HCT116 (cell line): Measurements from ENCODE around the gene PRLH. TPM values are rescaled to one million over a fixed set of nuclear protein-coding genes. Genes with fewer than 3 reads are reported as not detected.

Experiments
- ATAC-seq: fragments of 200-7000 bp; cut with Tn5 transposase; 2 replicates; pipeline ENCODE4 v1.9.1; 2020; ENCODE audit warnings: mild to moderate bottlenecking, moderate library complexity
- BruUV-seq: library from RNA; stranded (reverse); fragments of 400-500 nt; replicated peaks from 2 replicates; lab custom pipeline; 2021; lab: Mats Ljungman, UMichigan
- CTCF ChIA-PET: fragments of 300-600 bp; sonication (Branson Sonifier 250); formaldehyde crosslinking; loops from one replicate; lab custom pipeline; 2021; ENCODE audit warnings: antibody characterized with exemption; lab: Charles Lee
- POLR2A ChIA-PET: fragments of 300-600, 350-600 bp; sonication (Branson Sonifier 250); formaldehyde crosslinking; loops from one replicate; lab custom pipeline; 2021; ENCODE audit warnings: antibody characterized with exemption; lab: Charles Lee
- RAD21 ChIA-PET, 2 experiments: fragments of 300-600 bp; sonication (Branson Sonifier 250); formaldehyde crosslinking; loops; one replicate each; lab custom pipeline; 2023; ENCODE audit warnings: low total read pairs in 2 of 2; ENCODE audit not compliant: uncharacterized antibody in 2 of 2, unreplicated experiment in 2 of 2, low non-redundant PET in 1 of 2; lab: Charles Lee
- DNase-seq: peaks from one replicate; pipeline ENCODE4 v3.0.0-alpha.2; 2010; ENCODE audit warnings: low read depth, low spot score
- H2AFZ ChIP-seq: fragments of 200-600 bp; shearing (Covaris generic), sonication (generic); 2 replicates; pipeline ENCODE4 v1.6.1; 2017; ENCODE audit warnings: low read depth, mixed run types, mixed read lengths, antibody characterized with exemption, low read length; ENCODE audit not compliant: poor library complexity, severe bottlenecking
- H3K27ac ChIP-seq: 2 replicates; pipeline ENCODE4 v1.5.1; 2012; ENCODE audit warnings: low read depth, low read length
- H3K27me3 ChIP-seq: fragments of 200-600 bp; sonication (generic); 2 replicates; pipeline ENCODE4 v1.6.1; 2016; ENCODE audit warnings: mixed run types, low read length, mixed read lengths; ENCODE audit not compliant: insufficient read depth
- H3K36me3 ChIP-seq, 2 experiments: fragments of 200-500 bp in 1 of 2; fragments of 200-600 bp in 1 of 2; sonication (Bioruptor generic) in 1 of 2; sonication (generic) in 1 of 2; 2 replicates each; pipeline versions ENCODE4 v1.5.1 to v1.6.1; 2014 to 2016; ENCODE audit warnings: low read length in 2 of 2, inconsistent platforms in 1 of 2, mixed read lengths in 1 of 2, mixed run types in 1 of 2; ENCODE audit not compliant: insufficient read depth in 2 of 2, control insufficient read depth in 1 of 2
- H3K4me1 ChIP-seq, 2 experiments: fragments of 200-600 bp in 1 of 2; sonication (generic) in 1 of 2; 2 replicates each; pipeline versions ENCODE4 v1.5.1 to v1.6.1; 2012 to 2017; ENCODE audit warnings: low read length in 2 of 2, inconsistent platforms in 1 of 2, mild to moderate bottlenecking in 1 of 2, mixed read lengths in 1 of 2, mixed run types in 1 of 2, moderate library complexity in 1 of 2; ENCODE audit not compliant: insufficient read depth in 2 of 2, control insufficient read depth in 1 of 2
- H3K4me2 ChIP-seq: fragments of 200-600 bp; sonication (generic); 2 replicates; pipeline ENCODE4 v1.6.1; 2017; ENCODE audit warnings: mixed run types, low read length, mixed read lengths
- H3K4me3 ChIP-seq, 2 experiments: fragments of 200-600 bp in 1 of 2; sonication (generic) in 1 of 2; replicated peaks in 1 of 2; 2 replicates each; pipeline ENCODE4 v1.5.1; 2011 to 2016; ENCODE audit warnings: low read length in 2 of 2, control low read depth in 1 of 2, low read depth in 1 of 2, mild to moderate bottlenecking in 1 of 2, mixed read lengths in 1 of 2, mixed run types in 1 of 2
- H3K79me2 ChIP-seq: fragments of 200-600 bp; sonication (generic); 2 replicates; pipeline ENCODE4 v1.6.1; 2017; ENCODE audit warnings: mild to moderate bottlenecking, mixed run types, low read length, moderate library complexity, mixed read lengths; ENCODE audit not compliant: insufficient read depth
- H3K9ac ChIP-seq: fragments of 200-600 bp; sonication (generic); 2 replicates; pipeline ENCODE4 v1.6.1; 2016; ENCODE audit warnings: low read length, mixed read lengths
- H3K9me2 ChIP-seq: fragments of 200-600 bp; sonication (generic), shearing (Covaris generic); 2 replicates; pipeline ENCODE4 v1.6.1; 2017; ENCODE audit warnings: mixed run types, mild to moderate bottlenecking, moderate library complexity; ENCODE audit not compliant: insufficient read depth
- H3K9me3 ChIP-seq, 2 experiments: fragments of 200-500 bp in 1 of 2; fragments of 200-600 bp in 1 of 2; sonication (Bioruptor generic) in 1 of 2; sonication (generic) in 1 of 2; 2 replicates each; pipeline ENCODE4 v1.6.1; 2014 to 2017; ENCODE audit warnings: low read length in 2 of 2, mixed read lengths in 2 of 2, inconsistent platforms in 1 of 2, low read depth in 1 of 2, mild to moderate bottlenecking in 1 of 2, mixed run types in 1 of 2, moderate library complexity in 1 of 2; ENCODE audit not compliant: control insufficient read depth in 1 of 2, insufficient read depth in 1 of 2
- H4K20me1 ChIP-seq: fragments of 200-600 bp; sonication (generic), shearing (Covaris generic); 2 replicates; pipeline ENCODE4 v1.6.1; 2017; ENCODE audit warnings: mixed run types, mild to moderate bottlenecking, moderate library complexity; ENCODE audit not compliant: insufficient read depth
- CEBPB ChIP-seq: IDR thresholded peaks from 2 replicates; pipeline ENCODE4 v1.6.1; 2012; ENCODE audit warnings: low read depth
- CTCF ChIP-seq, 3 experiments: fragments of 200-600 bp in 1 of 3; sonication (generic) in 1 of 3; IDR thresholded peaks in 2 of 3; conservative IDR thresholded peaks in 1 of 3; 2 replicates each; pipeline ENCODE4 v1.5.1; 2012 to 2017; ENCODE audit warnings: low read depth in 2 of 3, low read length in 2 of 3, antibody characterized with exemption in 1 of 3, borderline replicate concordance in 1 of 3, control low read depth in 1 of 3, mild to moderate bottlenecking in 1 of 3, mixed read lengths in 1 of 3, mixed run types in 1 of 3, moderate library complexity in 1 of 3; ENCODE audit not compliant: insufficient read depth in 1 of 3
- FOSL1 ChIP-seq: IDR thresholded peaks from 2 replicates; pipeline ENCODE4 v1.6.1; 2012; ENCODE audit warnings: low read depth
- JUND ChIP-seq: IDR thresholded peaks from 2 replicates; pipeline ENCODE4 v1.6.1; 2012
- POLR2A ChIP-seq: IDR thresholded peaks from 2 replicates; pipeline ENCODE4 v1.7.0; 2011; ENCODE audit warnings: borderline replicate concordance; ENCODE audit not compliant: insufficient read depth, insufficient read length; ENCODE audit errors: extremely low read depth
- RAD21 ChIP-seq: IDR thresholded peaks from 2 replicates; pipeline ENCODE4 v1.6.1; 2012; ENCODE audit warnings: low read depth, mild to moderate bottlenecking
- SIN3A ChIP-seq: IDR thresholded peaks from 2 replicates; pipeline ENCODE4 v1.6.1; 2012; ENCODE audit warnings: low read depth
- SP1 ChIP-seq: IDR thresholded peaks from 2 replicates; pipeline ENCODE4 v1.6.1; 2012; ENCODE audit warnings: low read depth
- SRF ChIP-seq: IDR thresholded peaks from 2 replicates; pipeline ENCODE4 v1.6.1; 2012; ENCODE audit warnings: low read depth
- YY1 ChIP-seq: IDR thresholded peaks from 2 replicates; pipeline ENCODE4 v1.6.1; 2011; ENCODE audit warnings: low read length, low read depth, moderate library complexity, mild to moderate bottlenecking; ENCODE audit not compliant: insufficient replicate concordance; ENCODE audit errors: extremely low read depth
- intact Hi-C: fragments of 100-400 bp; cut with micrococcal nuclease; formaldehyde crosslinking; loops from 2 replicates; pipeline ENCODE4 v1.10.0; 2022
- total RNA-seq: library from RNA; stranded (reverse); gene quantifications from one replicate; pipeline ENCODE4 v1.2.1, GENCODE V29; 2021; ENCODE audit not compliant: unreplicated experiment
- TF ChIP-seq, protein P1 (sequence below): IDR thresholded peaks from 2 replicates; pipeline ENCODE4 v1.6.1; 2012
- TF ChIP-seq, protein P2 (sequence below): IDR thresholded peaks from 2 replicates; pipeline ENCODE4 v1.6.1; 2012

PRLH gene
- total RNA-seq, 1 experiment from 2014 or later = not detected

- ChIA-PET RAD21 (no interaction called here), CTCF (no interaction called here), POLR2A (no interaction called here)
- Histone ChIP-seq H3K27me3 (no peaks in the 10 kb centered on the region), H3K9me3 (no peaks in the 10 kb centered on the region), H3K9me2 (no peaks in the 10 kb centered on the region), H3K9ac (no peak overlapping the region), H3K4me3 (no peak overlapping the region), H3K4me2 (no peak overlapping the region), H2AFZ (no peak overlapping the region), H3K27ac (no peak overlapping the region), H3K4me1 (no peaks in the 10 kb centered on the region), H4K20me1 (no peaks in the 10 kb centered on the region), H3K79me2 (no peaks in the 10 kb centered on the region), H3K36me3 (peaks cover 8 to 15% of the 10 kb centered on the region in 2 experiments; a peak in 3 of 4 replicates)
- intact Hi-C loops = no loop called here
- no peak for DNase-seq
- TF ChIP-seq CTCF (IDR thresholded peaks at IDR 0.05 in 2 of 3, conservative IDR thresholded peaks at IDR 0.05 in 1 of 3; ENCODE audit: borderline replicate concordance in 1 of 3, insufficient read depth in 1 of 3, low read depth in 2 of 3, low read length in 2 of 3) = no peak
- no peak for TF ChIP-seq JUND
- no peak for ATAC-seq
- BruUV-seq = no TSS peak
Measured at GRCh38 chr2:237520290-237520689, 46.1 kb upstream of the PRLH start.

- BruUV-seq = no TSS peak
- H4K20me1 ChIP-seq = no peaks in the 10 kb centered on the region
- intact Hi-C loops = no loop called here
- no peak for ATAC-seq
- H3K4me3 ChIP-seq = no peak overlapping the region
- H2AFZ ChIP-seq = no peak overlapping the region
- ChIA-PET RAD21 (no interaction called here), CTCF (no interaction called here), POLR2A (no interaction called here)
- H3K27me3 ChIP-seq = no peaks in the 10 kb centered on the region
- no peaks in the 10 kb centered on the region for H3K9me2 ChIP-seq
- peaks cover 19 to 43% of the 10 kb centered on the region in 2 experiments for H3K36me3 ChIP-seq
- H3K9ac ChIP-seq = no peak overlapping the region
- TF ChIP-seq CTCF (IDR thresholded peaks at IDR 0.05 in 2 of 3, conservative IDR thresholded peaks at IDR 0.05 in 1 of 3; ENCODE audit: borderline replicate concordance in 1 of 3, insufficient read depth in 1 of 3, low read depth in 2 of 3, low read length in 2 of 3) = no peak
- TF ChIP-seq SP1 = no peak
- TF ChIP-seq SIN3A = no peak
- TF ChIP-seq, protein P1, sequence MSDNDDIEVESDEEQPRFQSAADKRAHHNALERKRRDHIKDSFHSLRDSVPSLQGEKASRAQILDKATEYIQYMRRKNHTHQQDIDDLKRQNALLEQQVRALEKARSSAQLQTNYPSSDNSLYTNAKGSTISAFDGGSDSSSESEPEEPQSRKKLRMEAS = no peak
- no peak for TF ChIP-seq POLR2A
- TF ChIP-seq, protein P2, sequence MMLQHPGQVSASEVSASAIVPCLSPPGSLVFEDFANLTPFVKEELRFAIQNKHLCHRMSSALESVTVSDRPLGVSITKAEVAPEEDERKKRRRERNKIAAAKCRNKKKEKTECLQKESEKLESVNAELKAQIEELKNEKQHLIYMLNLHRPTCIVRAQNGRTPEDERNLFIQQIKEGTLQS = no peak
- TF ChIP-seq RAD21 = no peak
- TF ChIP-seq CEBPB = no peak
- TF ChIP-seq YY1 = no peak
- TF ChIP-seq FOSL1 = no peak
- TF ChIP-seq SRF = no peak
- TF ChIP-seq, all 23 proteins: peak for 0
- no peak for DNase-seq
- Histone ChIP-seq H3K79me2 (no peaks in the 10 kb centered on the region), H3K4me1 (no peaks in the 10 kb centered on the region), H3K4me2 (no peak overlapping the region), H3K27ac (no peak overlapping the region), H3K9me3 (no peaks in the 10 kb centered on the region)
Measured at GRCh38 chr2:237524631-237525030, 41.7 kb upstream of the PRLH start.
